GM12878 (cell line): ENCODE measurements around the gene SMPDL3B. TPM values are rescaled to one million over a fixed set of nuclear protein-coding genes. Genes with fewer than 3 reads are reported as not detected.

Experiments
- BACH1 ChIP-seq: fragments of 450-650 bp; IDR thresholded peaks from 2 replicates; pipeline ENCODE4 v1.6.1; 2017; ENCODE audit warnings: mild to moderate bottlenecking, borderline replicate concordance
- E4F1 ChIP-seq: fragments of 450-650 bp; IDR thresholded peaks from 2 replicates; pipeline ENCODE4 v1.6.1; 2018; ENCODE audit warnings: borderline replicate concordance, mild to moderate bottlenecking; ENCODE audit not compliant: partially characterized antibody
- MYC ChIP-seq: IDR thresholded peaks from 2 replicates; pipeline ENCODE4 v1.6.1; 2011; ENCODE audit warnings: mild to moderate bottlenecking, low read length, moderate library complexity, inconsistent platforms; ENCODE audit not compliant: insufficient read depth, insufficient replicate concordance, insufficient read length, severe bottlenecking
- PAX5 ChIP-seq: IDR thresholded peaks from 2 replicates; pipeline ENCODE4 v1.6.1; 2011; ENCODE audit warnings: low read depth, low read length, borderline replicate concordance
- PKNOX1 ChIP-seq: fragments of 450-650 bp; IDR thresholded peaks from 2 replicates; pipeline ENCODE4 v1.6.1; 2016; ENCODE audit warnings: mild to moderate bottlenecking
- SKIL ChIP-seq: fragments of 450-650 bp; IDR thresholded peaks from 2 replicates; pipeline ENCODE4 v1.6.1; 2017; ENCODE audit warnings: mild to moderate bottlenecking, low read depth, inconsistent platforms; ENCODE audit not compliant: poor library complexity, severe bottlenecking
- SMAD1 ChIP-seq: fragments of 450-650 bp; IDR thresholded peaks from 2 replicates; pipeline ENCODE4 v1.6.1; 2018; ENCODE audit warnings: mild to moderate bottlenecking, low read depth; ENCODE audit not compliant: partially characterized antibody
- TCF12 ChIP-seq: IDR thresholded peaks from 2 replicates; pipeline ENCODE4 v1.6.1; 2011; ENCODE audit warnings: low read depth, mild to moderate bottlenecking, low read length
- ZNF24 ChIP-seq: fragments of 450-650 bp; IDR thresholded peaks from 2 replicates; pipeline ENCODE4 v1.6.1; 2017; ENCODE audit warnings: antibody characterized with exemption, mild to moderate bottlenecking
- polyA plus RNA-seq, 11 experiments: library from polyadenylated mRNA; depleted of rRNA in 4 of 11; unstranded in 6 of 11; stranded (reverse) in 5 of 11; fragments of >200 nt; fragmentation: Nextera tagmentation in 4 of 11; fragmentation: Illumina TruSeq in 1 of 11; extraction: Ambion mirVana in 4 of 11; extraction: Trizol in 1 of 11; gene quantifications; 1 replicate in 1 of 11; 2 replicates in 10 of 11; pipeline versions ENCODE4 v1.2.1 to v1.2.3, GENCODE V29; 2011 to 2016; ENCODE audit warnings: inconsistent platforms in 2 of 11, missing spikeins in 2 of 11, low read depth in 1 of 11
- total RNA-seq, 4 experiments: library from RNA; depleted of rRNA in 3 of 4; stranded (reverse); fragments of >200 nt in 3 of 4; fragmentation: Illumina TruSeq in 1 of 4; extraction: Trizol in 1 of 4; gene quantifications; 2 replicates each; pipeline versions ENCODE4 v1.2.1 to v1.2.3, GENCODE V29; 2013 to 2021

The SMPDL3B gene
- total and polyA plus RNA-seq, 10 of the 15 experiments (the other 5 are each of a cell fraction or from before 2014, with no cell fraction given) = 0.56 to 2.7 (median 1.0) TPM

- TF ChIP-seq E4F1 (no peak), MYC (no peak), ZNF24 (no peak), BACH1 (no peak), SMAD1 (no peak), SKIL (no peak), PAX5 (no peak), TCF12 (no peak), PKNOX1 (no peak)
Measured at GRCh38 chr1:27974417-27974781, 39.6 kb downstream of the SMPDL3B start (continued).
